ENCODE data around the gene DDX54.
"Not testable (repeated sequence)": the region's sequence is repeated elsewhere in the genome, so short reads cannot be mapped to it uniquely, and the experiment has no call there.

Gene DDX54

GRCh38 chr12:113214895-113215400 is 29.7 kb upstream of the DDX54 start:
- DNase-seq: peak; percentile 91

- no peak for DNase-seq
Measured at GRCh38 chr12:113211160-113211559, 25.9 kb upstream of the DDX54 start.

GRCh38 chr12:113208041-113208934 is 23.0 kb upstream of the DDX54 start:
- peak; percentile 98 for DNase-seq

GRCh38 chr12:113207613-113208040 is 22.3 kb upstream of the DDX54 start:
- peak; percentile 69 for DNase-seq

GRCh38 chr12:113206802-113207201 is 21.5 kb upstream of the DDX54 start:
- DNase-seq: not testable (repeated sequence)

- DNase-seq: no peak
Measured at GRCh38 chr12:113204804-113205203, 19.5 kb upstream of the DDX54 start.

- DNase-seq: peak; percentile 63
Measured at GRCh38 chr12:113203852-113204760, 18.8 kb upstream of the DDX54 start.

- no peak for DNase-seq
Measured at GRCh38 chr12:113202300-113203075, 17.2 kb upstream of the DDX54 start.

- no peak for DNase-seq
Measured at GRCh38 chr12:113201187-113202177, 16.2 kb upstream of the DDX54 start.

- DNase-seq: peak; percentile 25
Measured at GRCh38 chr12:113200021-113200797, 14.9 kb upstream of the DDX54 start.

GRCh38 chr12:113198296-113198695 is 13.0 kb upstream of the DDX54 start:
- no peak for DNase-seq

- no peak for DNase-seq
Measured at GRCh38 chr12:113197518-113198077, 12.3 kb upstream of the DDX54 start.

GRCh38 chr12:113196990-113197389 is 11.7 kb upstream of the DDX54 start:
- peak; percentile 46 for DNase-seq

- DNase-seq: no peak
Measured at GRCh38 chr12:113196582-113196981, 11.3 kb upstream of the DDX54 start.

GRCh38 chr12:113195598-113195997 is 10.3 kb upstream of the DDX54 start:
- no peak for DNase-seq

GRCh38 chr12:113194971-113195391 is 9.7 kb upstream of the DDX54 start:
- DNase-seq: no peak

- DNase-seq: no peak
Measured at GRCh38 chr12:113191227-113191626, 5.9 kb upstream of the DDX54 start.

- DNase-seq: no peak
Measured at GRCh38 chr12:113190761-113191160, 5.5 kb upstream of the DDX54 start.

- DNase-seq: no peak
Measured at GRCh38 chr12:113189361-113189760, 4.1 kb upstream of the DDX54 start.
